HepG2 (cell line): ENCODE results near the gene SGMS1. TPM values are rescaled to one million over a fixed set of nuclear protein-coding genes. Genes with fewer than 3 reads are reported as not detected.

ENCODE experiments used
- AKNA ChIP-seq: sonication (generic); formaldehyde crosslinking; IDR thresholded peaks from 2 replicates; pipeline ENCODE4 v1.4.0; 2020; ENCODE audit warnings: missing genetic modification reagents, borderline replicate concordance
- GATAD2A ChIP-seq: IDR thresholded peaks from 2 replicates; pipeline ENCODE4 v1.6.1; 2016
- HMG20A ChIP-seq: IDR thresholded peaks from 2 replicates; pipeline ENCODE4 v1.6.1; 2016; ENCODE audit warnings: borderline replicate concordance
- IKZF5 ChIP-seq: IDR thresholded peaks from 2 replicates; pipeline ENCODE4 v1.6.1; 2018; ENCODE audit warnings: missing genetic modification reagents, mild to moderate bottlenecking, missing compliant biosample characterization
- PRDM10 ChIP-seq: sonication (generic); formaldehyde crosslinking; IDR thresholded peaks from 2 replicates; pipeline ENCODE4 v1.4.0; 2020; ENCODE audit warnings: low read depth, missing genetic modification reagents
- ZBTB38 ChIP-seq: sonication (generic); formaldehyde crosslinking; IDR thresholded peaks from 2 replicates; pipeline ENCODE4 v1.5.1; 2020; ENCODE audit warnings: mild to moderate bottlenecking, missing genetic modification reagents
- ZBTB43 ChIP-seq: sonication (generic); formaldehyde crosslinking; conservative IDR thresholded peaks from 2 replicates; pipeline ENCODE4 v1.4.0; 2020; ENCODE audit warnings: missing genetic modification reagents
- ZNF292 ChIP-seq: sonication (generic); formaldehyde crosslinking; IDR thresholded peaks from 2 replicates; pipeline ENCODE4 v1.8.1; 2022; ENCODE audit warnings: mild to moderate bottlenecking, low read depth, missing genetic modification reagents, borderline replicate concordance
- ZNF446 ChIP-seq: sonication (generic); formaldehyde crosslinking; IDR thresholded peaks from 2 replicates; pipeline ENCODE4 v1.5.0; 2020; ENCODE audit warnings: mild to moderate bottlenecking, missing genetic modification reagents
- ZNF839 ChIP-seq: sonication (generic); formaldehyde crosslinking; IDR thresholded peaks from 2 replicates; pipeline ENCODE4 v1.4.0; 2020; ENCODE audit warnings: missing genetic modification reagents, mild to moderate bottlenecking, borderline replicate concordance
- polyA plus RNA-seq, 8 experiments: library from polyadenylated mRNA; depleted of rRNA in 3 of 8; stranded (reverse) in 7 of 8; unstranded in 1 of 8; fragments of >200 nt; fragmentation: Illumina TruSeq in 4 of 8; extraction: Trizol in 4 of 8; gene quantifications; 2 replicates each; pipeline versions ENCODE4 v1.2.1 to v1.2.3, GENCODE V29; 2011 to 2016; ENCODE audit warnings: low read depth in 4 of 8, missing spikeins in 1 of 8, mixed read lengths in 1 of 8; ENCODE audit not compliant: insufficient read depth in 1 of 8
- total RNA-seq, 5 experiments: library from RNA; depleted of rRNA; stranded (reverse); fragments of >200 nt; fragmentation: Illumina TruSeq; extraction: Trizol; gene quantifications; 2 replicates each; pipeline ENCODE4 v1.2.3, GENCODE V29; 2016; ENCODE audit warnings: low read depth in 1 of 5

SGMS1 gene
- total and polyA plus RNA-seq, 2 of the 13 experiments (the other 11 are each of a cell fraction or from before 2014, with no cell fraction given), result 6.5 to 15.1 TPM

- TF ChIP-seq AKNA (CRISPR knock-in tag), result no peak
- 0 out of 2 replicates have a peak, but pooled peaks have one; percentile 20 for TF ChIP-seq IKZF5 (CRISPR knock-in tag)
- no peak for TF ChIP-seq ZNF446
- TF ChIP-seq ZNF292 (CRISPR knock-in tag), result peak; percentile 72; the same call in 1 of the 2 replicates
- TF ChIP-seq PRDM10 (CRISPR knock-in tag), result peak; percentile 45; the same call in 1 of the 2 replicates
- TF ChIP-seq HMG20A (CRISPR knock-in tag), result peak; percentile 31; the same call in 1 of the 2 replicates
- peak; percentile 76; the same call in 1 of the 2 replicates for TF ChIP-seq ZBTB43 (CRISPR knock-in tag)
- TF ChIP-seq ZNF839 (CRISPR knock-in tag), result no peak
- TF ChIP-seq ZBTB38 (CRISPR knock-in tag), result peak; percentile 96
- TF ChIP-seq GATAD2A (CRISPR knock-in tag), result 0 out of 2 replicates have a peak, but pooled peaks have one; percentile 28
Observed at GRCh38 chr10:50506861-50507573, 116.7 kb downstream of the SGMS1 start (continued).
